Measurements from ENCODE around the gene TBC1D9. TPM values are rescaled to one million over a fixed set of nuclear protein-coding genes. Genes with fewer than 3 reads are reported as not detected.

Gene TBC1D9
- total and polyA plus RNA-seq, 10 of the 15 experiments (the other 5 are each of a cell fraction or from before 2014, with no cell fraction given): 0.87 to 14.9 (median 7.1) TPM

- FAIRE-seq: no peak
- Histone ChIP-seq H3K27ac (ENCODE audit: control insufficient read depth, insufficient read depth) (no peak overlapping the region), H4K20me1 (ENCODE audit: control insufficient read depth, insufficient read depth) (no peaks in the 10 kb centered on the region), H3K9me3 (replicated peaks; ENCODE audit: control insufficient read depth, insufficient read depth, low read length) (no peaks in the 10 kb centered on the region), H3K27me3 (replicated peaks in 1 of 2; ENCODE audit: control insufficient read depth in 2 of 2, insufficient read depth in 2 of 2, low read length in 1 of 2) (no peaks in the 10 kb centered on the region), H3K79me2 (ENCODE audit: control insufficient read depth, insufficient read depth, low read length) (no peaks in the 10 kb centered on the region), H3K4me1 (ENCODE audit: control insufficient read depth, insufficient read depth, low read length) (peaks cover 6% of the 10 kb centered on the region; the same call in 1 of the 2 replicates), H3K36me3 (ENCODE audit: control insufficient read depth in 2 of 2, insufficient read depth in 2 of 2, low read length in 1 of 2) (no peaks in the 10 kb centered on the region; a peak in 2 of 4 replicates), H2AFZ (ENCODE audit: control insufficient read depth, low read depth, low read length) (no peak overlapping the region), H3K4me3 (no peak overlapping the region), H3K9ac (ENCODE audit: control insufficient read depth, insufficient read depth, low read length) (no peak overlapping the region), H3K4me2 (ENCODE audit: control insufficient read depth, insufficient read depth) (no peak overlapping the region)
- RAD21 ChIA-PET (ENCODE audit: unreplicated experiment): no interaction called here
- SMC1A ChIA-PET (ENCODE audit: uncharacterized antibody, unreplicated experiment): no interaction called here
- POLR2A ChIA-PET: no interaction called here
- CTCF ChIA-PET: no interaction called here
- WGBS (ENCODE audit: insufficient coverage, insufficient replicate concordance, low lambda C conversion rate, missing lambda C conversion rate): 64% methylated on average over 6 of the region's 6 CpGs
- in situ Hi-C loops (cut with MboI): no loop called here
- no TSS peak for BruUV-seq (replicated peaks)
- intact Hi-C loops (cut with micrococcal nuclease; ENCODE audit: unreplicated experiment): no loop called here
- no peak for TF ChIP-seq ATF2 (IDR thresholded peaks at IDR 0.05; ENCODE audit: low read length)
- DNase-seq (ENCODE audit: low read depth, low spot score): no peak
- ATAC-seq: no peak
These were observed 54.0 kb downstream of the TBC1D9 start for GRCh38 chr4:140702096-140702757.

- ChIA-PET POLR2A (no interaction called here), CTCF (no interaction called here), SMC1A (ENCODE audit: uncharacterized antibody, unreplicated experiment) (no interaction called here), RAD21 (ENCODE audit: unreplicated experiment) (no interaction called here)
- H3K9ac ChIP-seq (ENCODE audit: control insufficient read depth, insufficient read depth, low read length): no peak overlapping the region
- peaks cover 6% of the 10 kb centered on the region; the same call in 1 of the 2 replicates for H3K4me1 ChIP-seq (ENCODE audit: control insufficient read depth, insufficient read depth, low read length)
- H2AFZ ChIP-seq (ENCODE audit: control insufficient read depth, low read depth, low read length): no peak overlapping the region
- no peaks in the 10 kb centered on the region for H3K79me2 ChIP-seq (ENCODE audit: control insufficient read depth, insufficient read depth, low read length)
- no peaks in the 10 kb centered on the region for H3K27me3 ChIP-seq (replicated peaks in 1 of 2; ENCODE audit: control insufficient read depth in 2 of 2, insufficient read depth in 2 of 2, low read length in 1 of 2)
- DNase-seq (ENCODE audit: low read depth, low spot score): no peak
- no peaks in the 10 kb centered on the region for H3K9me3 ChIP-seq (replicated peaks; ENCODE audit: control insufficient read depth, insufficient read depth, low read length)
- no peak overlapping the region for H3K27ac ChIP-seq (ENCODE audit: control insufficient read depth, insufficient read depth)
- H4K20me1 ChIP-seq (ENCODE audit: control insufficient read depth, insufficient read depth): no peaks in the 10 kb centered on the region
- no peak overlapping the region for H3K4me2 ChIP-seq (ENCODE audit: control insufficient read depth, insufficient read depth)
- no peak overlapping the region for H3K4me3 ChIP-seq
- WGBS (ENCODE audit: insufficient coverage, insufficient replicate concordance, low lambda C conversion rate, missing lambda C conversion rate): 74% methylated on average over 6 of the region's 6 CpGs
- no peak for TF ChIP-seq ESRRA (IDR thresholded peaks at IDR 0.05; ENCODE audit: low read length)
- TF ChIP-seq HSF1 (IDR thresholded peaks at IDR 0.05; ENCODE audit: low read depth, low read length): no peak
- TF ChIP-seq NBN (IDR thresholded peaks at IDR 0.05): no peak
- no peak for TF ChIP-seq ZBTB33 (IDR thresholded peaks at IDR 0.05)
- TF ChIP-seq ZNF217 (IDR thresholded peaks at IDR 0.05): no peak
- TF ChIP-seq CBFB (IDR thresholded peaks at IDR 0.05; ENCODE audit: low read depth): no peak
- FAIRE-seq: no peak
- in situ Hi-C loops (cut with MboI) (no loop called here), intact Hi-C loops (cut with micrococcal nuclease; ENCODE audit: unreplicated experiment) (no loop called here)
- no peak for ATAC-seq
- no TSS peak for BruUV-seq (replicated peaks)
- no peaks in the 10 kb centered on the region; a peak in 2 of 4 replicates for H3K36me3 ChIP-seq (ENCODE audit: control insufficient read depth in 2 of 2, insufficient read depth in 2 of 2, low read length in 1 of 2)
These were observed 55.1 kb downstream of the TBC1D9 start for GRCh38 chr4:140701071-140701470.
